SK-N-MC (cell line): ENCODE results near the gene IL36A.

Experiments used
- DNase-seq: peaks from one replicate; pipeline ENCODE4 v3.0.0-alpha.2; 2011; ENCODE audit warnings: low read depth, low spot score
- H3K27ac ChIP-seq: fragments of 200-600 bp; sonication (generic); 2 replicates; pipeline ENCODE4 v1.5.1; 2016; ENCODE audit warnings: mixed run types
- H3K36me3 ChIP-seq: fragments of 200-600 bp; sonication (generic); 2 replicates; pipeline ENCODE4 v1.6.1; 2017; ENCODE audit warnings: antibody characterized with exemption, low read length, mixed read lengths; ENCODE audit not compliant: insufficient read depth
- H3K4me3 ChIP-seq: fragments of 200-600 bp; sonication (generic); 2 replicates; pipeline ENCODE4 v1.5.1; 2016
- H3K9ac ChIP-seq: fragments of 200-600 bp; sonication (generic); 2 replicates; pipeline ENCODE4 v1.8.0; 2017; ENCODE audit warnings: mixed run types, mixed read lengths; ENCODE audit not compliant: insufficient read length
- H3K9me3 ChIP-seq: fragments of 200-600 bp; sonication (generic); 2 replicates; pipeline ENCODE4 v1.6.1; 2017; ENCODE audit warnings: low read depth, mild to moderate bottlenecking, antibody characterized with exemption, low read length, moderate library complexity, mixed read lengths
- EZH2 ChIP-seq: fragments of 200-600 bp; sonication (generic); IDR thresholded peaks from one replicate; pipeline ENCODE4 v1.6.1; 2017; ENCODE audit warnings: antibody characterized with exemption
- FOXP2 ChIP-seq: optimal IDR thresholded peaks from 2 replicates; pipeline ENCODE3; 2011; ENCODE audit warnings: mild to moderate bottlenecking, moderate library complexity; ENCODE audit not compliant: insufficient read depth; ENCODE audit errors: extremely low read length, control extremely low read depth
- POLR2AphosphoS5 ChIP-seq: IDR thresholded peaks from 2 replicates; pipeline ENCODE4 v1.6.1; 2012; ENCODE audit warnings: mild to moderate bottlenecking, low read depth, low read length, borderline replicate concordance

The IL36A gene

DNA sequence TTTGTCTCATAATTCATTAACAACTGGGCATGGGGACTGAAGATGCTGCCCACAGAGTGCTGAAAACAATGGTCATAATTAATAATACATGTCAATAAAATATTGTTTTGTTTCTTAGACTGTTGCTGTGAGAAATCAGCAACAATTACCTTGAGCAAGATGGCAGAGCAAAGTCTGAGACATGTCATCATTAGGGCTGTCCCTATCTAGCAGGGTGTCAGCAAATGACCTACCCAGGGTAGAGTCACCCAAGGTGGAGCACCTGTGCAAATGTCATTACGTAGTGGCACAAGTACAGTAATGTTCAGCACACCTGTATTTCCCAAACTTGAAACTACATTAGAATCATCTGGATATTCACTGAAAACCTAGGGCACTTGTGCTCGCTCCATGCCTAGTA lies 10.6 kb upstream of the IL36A start:
- no peak overlapping the region for H3K27ac ChIP-seq
- TF ChIP-seq EZH2 (no peak), POLR2AphosphoS5 (no peak), FOXP2 (no peak)
- DNase-seq: no peak
- H3K9me3 ChIP-seq: no peaks in the 10 kb centered on the region
- H3K36me3 ChIP-seq: no peaks in the 10 kb centered on the region
- H3K4me3 ChIP-seq: no peak overlapping the region
- H3K9ac ChIP-seq: no peak overlapping the region

DNA sequence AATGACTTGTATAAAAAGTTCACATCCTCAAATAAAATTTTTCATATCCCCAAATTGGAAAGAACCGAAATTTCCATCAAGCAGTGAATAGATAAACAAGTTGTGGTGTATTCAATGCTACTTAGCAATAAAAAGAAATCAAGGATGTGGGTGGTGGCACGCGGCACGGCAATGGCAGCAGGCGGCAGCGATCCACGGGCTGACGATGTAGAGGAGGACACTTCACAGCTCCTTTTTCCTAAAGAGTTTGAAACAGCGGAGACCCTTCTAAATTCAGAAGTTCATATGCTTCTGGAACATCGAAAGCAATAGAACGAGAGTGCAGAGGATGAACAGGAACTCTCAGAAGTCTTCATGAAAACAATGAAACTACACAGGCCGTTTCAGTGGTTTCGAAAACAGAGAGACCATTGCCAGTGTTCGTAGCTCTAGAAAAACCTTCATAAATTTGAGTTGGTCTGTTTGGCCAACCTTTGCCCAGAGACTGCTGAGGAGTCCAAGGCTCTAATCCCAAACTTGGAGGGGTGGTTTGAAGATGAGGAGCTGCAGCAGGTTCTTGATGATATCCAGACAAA lies 9.8 kb upstream of the IL36A start:
- H3K36me3 ChIP-seq: no peaks in the 10 kb centered on the region
- H3K9me3 ChIP-seq: no peaks in the 10 kb centered on the region
- H3K27ac ChIP-seq: no peak overlapping the region
- no peak for DNase-seq
- no peak for TF ChIP-seq EZH2
- TF ChIP-seq FOXP2: no peak
- no peak for TF ChIP-seq POLR2AphosphoS5
- H3K4me3 ChIP-seq: no peak overlapping the region
- H3K9ac ChIP-seq: no peak overlapping the region

DNA sequence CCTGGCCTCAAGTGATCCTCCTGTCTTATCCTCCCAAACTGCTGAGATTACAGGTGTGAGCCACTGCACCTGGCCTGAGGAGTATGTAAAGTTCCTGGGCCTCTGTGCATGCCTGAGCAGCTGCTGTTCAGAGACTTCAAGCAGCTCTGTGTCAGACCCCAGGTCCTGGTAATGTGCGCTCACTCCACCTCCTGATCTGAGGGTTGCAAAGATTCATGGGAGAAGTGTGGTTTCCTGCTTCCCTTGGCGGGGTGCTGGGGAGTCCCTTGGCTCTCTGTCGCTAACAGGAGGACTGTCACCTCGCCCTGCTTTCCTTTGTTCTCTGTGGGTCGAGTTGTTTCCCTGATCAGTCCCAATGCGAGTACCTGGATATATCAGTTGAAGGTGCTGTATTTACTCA lies 8.6 kb upstream of the IL36A start:
- Histone ChIP-seq H3K9ac (no peak overlapping the region), H3K36me3 (no peaks in the 10 kb centered on the region), H3K27ac (no peak overlapping the region), H3K9me3 (no peaks in the 10 kb centered on the region), H3K4me3 (no peak overlapping the region)
- no peak for DNase-seq
- TF ChIP-seq POLR2AphosphoS5: no peak
- TF ChIP-seq FOXP2: no peak
- TF ChIP-seq EZH2: no peak

DNA sequence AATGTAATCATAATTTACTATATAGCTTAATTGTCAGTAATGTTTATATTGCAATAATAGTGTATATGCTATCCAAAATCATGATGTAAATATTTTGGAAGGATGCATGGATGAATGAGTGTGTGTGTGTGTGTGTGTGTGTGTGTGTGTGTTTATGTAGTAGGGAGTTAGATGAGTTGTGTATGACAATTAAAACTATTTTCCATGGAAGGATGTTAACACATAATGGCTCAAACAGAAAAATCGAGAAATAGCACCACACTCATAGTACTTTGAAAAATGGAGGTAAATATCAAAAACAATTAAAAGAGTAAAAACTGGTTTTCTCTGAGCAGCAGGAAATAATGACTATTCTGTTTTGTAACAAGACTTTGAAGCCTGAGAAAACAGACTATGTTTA lies 8.1 kb upstream of the IL36A start:
- Histone ChIP-seq H3K4me3 (no peak overlapping the region), H3K27ac (no peak overlapping the region), H3K9me3 (no peaks in the 10 kb centered on the region), H3K36me3 (no peaks in the 10 kb centered on the region), H3K9ac (no peak overlapping the region)
- TF ChIP-seq FOXP2 (no peak), EZH2 (no peak), POLR2AphosphoS5 (no peak)
- no peak for DNase-seq

DNA sequence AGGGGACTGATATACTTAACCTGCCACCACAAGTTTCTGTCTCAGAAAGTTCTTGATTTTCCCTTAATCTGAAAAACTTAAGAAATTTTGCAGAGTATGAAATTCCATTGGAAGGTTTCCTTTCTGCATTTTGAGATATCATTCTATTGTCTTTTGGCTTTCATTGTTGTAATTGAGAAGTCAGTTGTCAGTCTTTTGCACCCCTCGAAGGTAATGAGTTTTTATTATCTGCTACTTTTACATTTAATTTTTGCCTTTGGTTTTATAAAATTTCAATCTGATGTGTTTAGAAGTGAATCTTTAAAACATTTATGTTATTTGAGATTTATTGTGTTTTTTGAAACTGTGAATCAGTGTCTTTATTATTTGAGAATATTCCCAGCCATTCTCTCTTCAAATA lies 4.8 kb upstream of the IL36A start:
- Histone ChIP-seq H3K27ac (no peak overlapping the region), H3K9ac (no peak overlapping the region), H3K36me3 (no peaks in the 10 kb centered on the region), H3K9me3 (no peaks in the 10 kb centered on the region), H3K4me3 (no peak overlapping the region)
- TF ChIP-seq EZH2 (no peak), FOXP2 (no peak), POLR2AphosphoS5 (no peak)
- DNase-seq: no peak

DNA sequence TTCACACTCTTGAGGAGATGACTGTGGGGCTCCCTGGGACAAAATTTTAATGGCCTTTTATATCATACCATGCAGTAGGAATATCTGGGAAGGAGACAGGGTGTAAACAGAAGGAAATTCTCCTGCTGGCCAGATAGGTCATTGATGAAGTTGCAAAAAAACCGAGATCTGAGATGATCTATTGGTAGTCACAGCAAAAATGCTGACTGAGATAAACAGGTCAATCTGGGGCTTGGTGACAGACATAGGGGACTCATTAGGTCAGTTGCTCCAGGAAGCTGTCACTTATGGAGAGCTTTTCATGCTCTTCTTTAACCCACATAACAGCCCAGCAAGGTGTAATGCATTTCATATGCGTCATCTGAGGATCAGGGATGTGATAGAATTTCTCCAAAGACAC lies 2.6 kb upstream of the IL36A start:
- TF ChIP-seq POLR2AphosphoS5 (no peak), FOXP2 (no peak)
- Histone ChIP-seq H3K9ac (no peak overlapping the region), H3K9me3 (no peaks in the 10 kb centered on the region), H3K4me3 (no peak overlapping the region), H3K36me3 (no peaks in the 10 kb centered on the region), H3K27ac (no peak overlapping the region)
- no peak for DNase-seq

DNA sequence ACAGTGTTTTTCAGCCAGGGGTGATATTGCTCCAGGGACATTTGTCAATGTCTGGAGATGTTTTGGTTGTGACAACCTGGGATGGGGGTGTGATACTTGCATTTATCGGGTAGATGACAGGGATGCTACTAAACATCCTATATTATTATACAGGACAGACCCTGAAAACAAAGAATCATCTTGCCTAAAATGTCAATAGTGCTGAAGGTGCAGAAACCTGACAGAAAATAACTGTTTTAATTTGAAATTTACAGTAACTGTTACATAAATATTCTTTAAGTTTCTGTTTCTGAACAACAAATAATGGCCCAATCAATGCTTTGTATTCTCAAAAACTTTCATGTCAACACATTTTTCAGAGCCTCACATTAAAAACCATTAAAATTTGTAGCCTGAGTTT lies 2.0 kb downstream of the IL36A start:
- no peak overlapping the region for H3K27ac ChIP-seq
- H3K9ac ChIP-seq: no peak overlapping the region
- TF ChIP-seq POLR2AphosphoS5 (no peak), FOXP2 (no peak), EZH2 (no peak)
- H3K36me3 ChIP-seq: no peaks in the 10 kb centered on the region
- no peak for DNase-seq
- H3K9me3 ChIP-seq: no peaks in the 10 kb centered on the region
- H3K4me3 ChIP-seq: no peak overlapping the region

DNA sequence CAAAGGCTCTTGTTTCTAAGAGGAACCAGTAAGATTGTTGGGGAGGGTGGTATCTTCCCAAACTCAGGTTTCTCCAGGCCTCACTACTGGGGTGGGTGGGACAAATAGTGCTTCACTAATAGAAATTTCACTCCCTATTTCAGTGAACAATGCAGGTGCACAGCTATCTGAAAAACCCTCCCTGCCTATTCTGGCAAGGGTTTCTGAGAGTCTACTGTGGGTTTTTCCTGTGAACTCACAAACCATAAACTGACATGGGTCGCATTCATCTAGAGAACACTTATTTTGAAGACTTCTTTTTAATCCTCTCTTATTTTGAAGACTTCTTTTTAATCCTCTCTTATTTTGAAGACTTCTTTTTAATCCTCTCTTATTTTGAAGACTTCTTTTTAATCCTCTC lies 4.4 kb downstream of the IL36A start:
- no peak overlapping the region for H3K27ac ChIP-seq
- no peaks in the 10 kb centered on the region for H3K9me3 ChIP-seq
- no peak for TF ChIP-seq EZH2
- TF ChIP-seq POLR2AphosphoS5: no peak
- no peak for TF ChIP-seq FOXP2
- no peaks in the 10 kb centered on the region for H3K36me3 ChIP-seq
- no peak overlapping the region for H3K4me3 ChIP-seq
- no peak overlapping the region for H3K9ac ChIP-seq
- no peak for DNase-seq

DNA sequence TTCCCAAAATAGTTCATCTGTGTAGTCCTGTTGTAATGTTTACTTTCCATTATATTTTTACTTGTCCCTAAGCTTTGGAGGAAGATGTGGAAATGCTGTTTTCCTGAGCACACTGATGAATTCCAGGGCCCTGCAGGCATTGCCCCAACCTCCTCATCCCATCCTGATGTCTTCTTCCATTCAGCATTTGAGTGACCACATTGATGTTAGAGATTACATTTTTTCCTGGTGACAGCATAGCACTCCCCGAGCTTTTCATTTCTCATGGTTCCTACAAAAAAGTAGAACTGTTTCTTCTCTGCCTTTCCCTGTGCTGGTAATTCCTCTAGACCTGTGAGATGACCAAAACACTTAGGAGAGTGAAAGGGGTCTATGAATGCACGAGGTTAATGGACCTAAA lies 4.8 kb downstream of the IL36A start:
- no peak overlapping the region for H3K9ac ChIP-seq
- no peak for DNase-seq
- TF ChIP-seq POLR2AphosphoS5 (no peak), EZH2 (no peak), FOXP2 (no peak)
- H3K36me3 ChIP-seq: no peaks in the 10 kb centered on the region
- no peak overlapping the region for H3K27ac ChIP-seq
- H3K9me3 ChIP-seq: no peaks in the 10 kb centered on the region
- H3K4me3 ChIP-seq: no peak overlapping the region
